IMR-90 (cell line): Measurements from ENCODE around the gene SPATA33. TPM values are rescaled to one million over a fixed set of nuclear protein-coding genes. Genes with fewer than 3 reads are reported as not detected.

Experiments
- ATAC-seq: fragments of 200-7000 bp; cut with Tn5 transposase; 2 replicates; pipeline ENCODE4 v1.9.1; 2020; ENCODE audit warnings: low read depth, mild to moderate bottlenecking, moderate library complexity
- BruUV-seq: library from RNA; stranded (reverse); fragments of 400-500 nt; replicated peaks from 2 replicates; lab custom pipeline; 2021; lab: Mats Ljungman, UMichigan
- CTCF ChIA-PET: fragments of 300-600 bp; formaldehyde crosslinking; extraction: SDS; loops from one replicate; lab custom pipeline; 2021; ENCODE audit warnings: antibody characterized with exemption; lab: Yijun Ruan, JAX
- POLR2A ChIA-PET: fragments of 300-600 bp; sonication (Branson Sonifier 250); formaldehyde crosslinking; loops from one replicate; lab custom pipeline; 2022; ENCODE audit warnings: antibody characterized with exemption; ENCODE audit not compliant: unreplicated experiment; lab: Charles Lee
- DNase-seq: peaks from one replicate; pipeline ENCODE4 v3.0.0; 2013
- H2AFZ ChIP-seq: replicated peaks from 2 replicates; pipeline ENCODE3; 2013; ENCODE audit warnings: low read length, mild to moderate bottlenecking; ENCODE audit not compliant: poor library complexity
- H2AK5ac ChIP-seq: 2 replicates; pipeline ENCODE4 v1.6.1; 2013; ENCODE audit warnings: low read depth, low read length, inconsistent platforms
- H2AK9ac ChIP-seq: replicated peaks from 2 replicates; pipeline ENCODE3; 2013; ENCODE audit warnings: mild to moderate bottlenecking, low read depth, low read length, moderate library complexity; ENCODE audit not compliant: poor library complexity
- H2BK120ac ChIP-seq: 2 replicates; pipeline ENCODE4 v1.6.1; 2013; ENCODE audit warnings: low read depth, low read length, inconsistent platforms
- H2BK15ac ChIP-seq: 3 replicates; pipeline ENCODE4 v1.6.1; 2013; ENCODE audit warnings: low read depth, low read length, inconsistent platforms
- H2BK20ac ChIP-seq: 2 replicates; pipeline ENCODE4 v1.6.1; 2013; ENCODE audit warnings: low read depth, mild to moderate bottlenecking, inconsistent platforms, low read length, moderate library complexity
- H2BK5ac ChIP-seq: 2 replicates; pipeline ENCODE4 v1.6.1; 2013; ENCODE audit warnings: mild to moderate bottlenecking, low read depth, low read length, inconsistent platforms; ENCODE audit not compliant: poor library complexity, severe bottlenecking
- H3K14ac ChIP-seq: replicated peaks from 2 replicates; pipeline ENCODE4 v1.6.1; 2013; ENCODE audit warnings: low read depth, low read length, inconsistent platforms
- H3K18ac ChIP-seq: 2 replicates; pipeline ENCODE4 v1.6.1; 2013; ENCODE audit warnings: low read depth, low read length, control low read depth
- H3K23ac ChIP-seq: 2 replicates; pipeline ENCODE4 v1.6.1; 2013; ENCODE audit warnings: low read depth, low read length, inconsistent platforms
- H3K27ac ChIP-seq: 2 replicates; pipeline ENCODE4 v1.5.1; 2013; ENCODE audit warnings: mild to moderate bottlenecking, control low read depth, low read length; ENCODE audit not compliant: insufficient read depth
- H3K27me3 ChIP-seq: 2 replicates; pipeline ENCODE4 v1.6.1; 2013; ENCODE audit warnings: low read length; ENCODE audit not compliant: control insufficient read depth, insufficient read depth
- H3K36me3 ChIP-seq: 2 replicates; pipeline ENCODE4 v1.6.1; 2013; ENCODE audit warnings: low read length, mixed read lengths; ENCODE audit not compliant: control insufficient read depth, insufficient read depth
- H3K4ac ChIP-seq: 2 replicates; pipeline ENCODE4 v1.6.1; 2013; ENCODE audit warnings: low read depth, low read length, inconsistent platforms
- H3K4me1 ChIP-seq: 2 replicates; pipeline ENCODE4 v1.6.1; 2013; ENCODE audit warnings: low read length, mixed read lengths; ENCODE audit not compliant: control insufficient read depth, insufficient read depth
- H3K4me2 ChIP-seq: 2 replicates; pipeline ENCODE4 v1.6.1; 2013; ENCODE audit warnings: low read depth, mild to moderate bottlenecking, control low read depth, low read length, moderate library complexity
- H3K4me3 ChIP-seq: 2 replicates; pipeline ENCODE4 v1.5.1; 2013; ENCODE audit warnings: low read depth, mild to moderate bottlenecking, control low read depth, low read length, moderate library complexity; ENCODE audit not compliant: insufficient read depth
- H3K56ac ChIP-seq: 2 replicates; pipeline ENCODE4 v1.6.1; 2013; ENCODE audit warnings: low read length, inconsistent platforms; ENCODE audit not compliant: insufficient read depth; ENCODE audit errors: extremely low read depth
- H3K79me1 ChIP-seq, 2 experiments: 2 replicates each; pipeline ENCODE4 v1.6.1; 2013; ENCODE audit warnings: low read length in 2 of 2, inconsistent platforms in 1 of 2, low read depth in 1 of 2
- H3K9ac ChIP-seq: 2 replicates; pipeline ENCODE4 v1.6.1; 2013; ENCODE audit warnings: low read depth, low read length, control low read depth
- H3K9me1 ChIP-seq: 2 replicates; pipeline ENCODE4 v1.6.1; 2013; ENCODE audit warnings: low read length, inconsistent platforms; ENCODE audit not compliant: insufficient read depth
- H3K9me3 ChIP-seq: 2 replicates; pipeline ENCODE4 v1.6.1; 2013; ENCODE audit warnings: low read length; ENCODE audit not compliant: control insufficient read depth, insufficient read depth
- H4K20me1 ChIP-seq: 2 replicates; pipeline ENCODE4 v1.6.1; 2013; ENCODE audit warnings: low read length, inconsistent platforms; ENCODE audit not compliant: insufficient read depth
- H4K5ac ChIP-seq: 2 replicates; pipeline ENCODE4 v1.6.1; 2013; ENCODE audit warnings: mild to moderate bottlenecking, low read depth, low read length, control low read depth
- H4K8ac ChIP-seq, 2 experiments: 2 replicates each; pipeline ENCODE4 v1.6.1; 2013; ENCODE audit warnings: low read depth in 2 of 2, low read length in 2 of 2, control low read depth in 1 of 2, inconsistent platforms in 1 of 2
- H4K91ac ChIP-seq: 2 replicates; pipeline ENCODE4 v1.6.1; 2013; ENCODE audit warnings: low read depth, low read length, inconsistent platforms; ENCODE audit not compliant: insufficient read depth
- CEBPB ChIP-seq: IDR thresholded peaks from 2 replicates; pipeline ENCODE4 v1.6.1; 2012; ENCODE audit warnings: low read depth, low read length, improper control_type of control experiment
- NFE2L2 ChIP-seq: fragments of 150-350 bp; IDR thresholded peaks from 2 replicates; pipeline ENCODE4 v1.6.1; 2016; ENCODE audit warnings: low read depth, mild to moderate bottlenecking, low read length
- RCOR1 ChIP-seq: IDR thresholded peaks from 2 replicates; pipeline ENCODE4 v1.6.1; 2012; ENCODE audit warnings: mild to moderate bottlenecking, low read length, improper control_type of control experiment; ENCODE audit not compliant: insufficient replicate concordance
- USF2 ChIP-seq: fragments of 150-350 bp; IDR thresholded peaks from 2 replicates; pipeline ENCODE4 v1.6.1; 2017; ENCODE audit warnings: mild to moderate bottlenecking, antibody characterized with exemption, low read length, low read depth
- WGBS, 2 experiments: methylation state at CpG; one replicate each; pipeline versions ENCODE4 v1.1.5 to v1.1.7; 2013; ENCODE audit warnings: missing lambda C conversion rate in 2 of 2; ENCODE audit not compliant: insufficient read length in 1 of 2; ENCODE audit errors: extremely low coverage in 2 of 2; 5-methylcytosine and 5-hydroxymethylcytosine counted together
- dilution Hi-C: fragments of 300-500 bp; cut with HindIII; formaldehyde crosslinking; loops from one replicate; pipeline ENCODE4 v1.14.3; 2018; ENCODE audit warnings: low sequenced_read_pairs; ENCODE audit not compliant: unreplicated experiment
- in situ Hi-C: fragments of 300-500 bp; cut with MboI; formaldehyde crosslinking; loops from 3 replicates; pipeline ENCODE4 v1.14.3; 2019; ENCODE audit warnings: low sequenced_read_pairs, inconsistent platforms, mixed read lengths
- intact Hi-C: fragments of 100-400 bp; cut with micrococcal nuclease; formaldehyde crosslinking; loops from 2 replicates; pipeline ENCODE4 v1.10.0; 2022
- polyA plus RNA-seq, 3 experiments: library from polyadenylated mRNA; depleted of rRNA; stranded (reverse); fragments of >200 nt; gene quantifications; 2 replicates each; pipeline ENCODE4 v1.2.3, GENCODE V29; 2012; ENCODE audit warnings: low replicate concordance in 1 of 3
- total RNA-seq: library from RNA; depleted of rRNA; stranded (reverse); fragments of >200 nt; gene quantifications from 2 replicates; pipeline ENCODE4 v1.2.3, GENCODE V29; 2012

The SPATA33 gene
- total and polyA plus RNA-seq, 2 of the 4 experiments (the other 2 are of a cell fraction) = 0.90 to 3.4 TPM

GRCh38 chr16:89653656-89654295 lies 3.9 kb upstream of the SPATA33 start:
- Histone ChIP-seq H3K9me3 (no peaks in the 10 kb centered on the region), H2BK15ac (no peak overlapping the region), H3K4me3 (no peak overlapping the region), H3K27me3 (no peaks in the 10 kb centered on the region), H4K8ac (no peak overlapping the region), H4K20me1 (peaks cover 42% of the 10 kb centered on the region), H3K23ac (no peak overlapping the region), H3K4me2 (no peak overlapping the region), H2AFZ (no peak overlapping the region), H3K4ac (no peak overlapping the region), H3K27ac (no peak overlapping the region), H2BK120ac (no peak overlapping the region), H2BK20ac (no peak overlapping the region), H2BK5ac (no peak overlapping the region), H3K9me1 (peaks cover 12% of the 10 kb centered on the region; the same call in 1 of the 2 replicates), H3K36me3 (peaks cover 29% of the 10 kb centered on the region), H3K9ac (no peak overlapping the region), H3K56ac (no peak overlapping the region), H2AK9ac (no peak overlapping the region), H3K18ac (no peak overlapping the region), H3K4me1 (peaks cover 7% of the 10 kb centered on the region), H2AK5ac (no peak overlapping the region), H3K14ac (no peak overlapping the region), H4K91ac (no peak overlapping the region), H3K79me1 (peaks cover 23 to 54% of the 10 kb centered on the region in 2 experiments), H4K5ac (no peak overlapping the region)
- TF ChIP-seq USF2 (no peak), RCOR1 (no peak), NFE2L2 (no peak), CEBPB (no peak)
- BruUV-seq = no TSS peak
- in situ Hi-C loops (no loop called here), intact Hi-C loops (no loop called here), dilution Hi-C loops (no loop called here)
- ATAC-seq (no peak), DNase-seq (no peak)
- ChIA-PET CTCF (no interaction called here), POLR2A (no interaction called here)
- WGBS, 2 experiments = 94% methylated on average over 3 of the region's 10 CpGs; no CpG with 5 or more reads in 1 of the 2 experiments
